HG02943 (cell line): Measurements from ENCODE around the gene KRT76.

Experiments
- ATAC-seq: cut with Tn5 transposase; IDR thresholded peaks from one replicate; pipeline ENCODE4 v1.9.1; 2021; ENCODE audit warnings: mild to moderate bottlenecking, low read depth, moderate library complexity; ENCODE audit not compliant: unreplicated experiment

The KRT76 gene

DNA sequence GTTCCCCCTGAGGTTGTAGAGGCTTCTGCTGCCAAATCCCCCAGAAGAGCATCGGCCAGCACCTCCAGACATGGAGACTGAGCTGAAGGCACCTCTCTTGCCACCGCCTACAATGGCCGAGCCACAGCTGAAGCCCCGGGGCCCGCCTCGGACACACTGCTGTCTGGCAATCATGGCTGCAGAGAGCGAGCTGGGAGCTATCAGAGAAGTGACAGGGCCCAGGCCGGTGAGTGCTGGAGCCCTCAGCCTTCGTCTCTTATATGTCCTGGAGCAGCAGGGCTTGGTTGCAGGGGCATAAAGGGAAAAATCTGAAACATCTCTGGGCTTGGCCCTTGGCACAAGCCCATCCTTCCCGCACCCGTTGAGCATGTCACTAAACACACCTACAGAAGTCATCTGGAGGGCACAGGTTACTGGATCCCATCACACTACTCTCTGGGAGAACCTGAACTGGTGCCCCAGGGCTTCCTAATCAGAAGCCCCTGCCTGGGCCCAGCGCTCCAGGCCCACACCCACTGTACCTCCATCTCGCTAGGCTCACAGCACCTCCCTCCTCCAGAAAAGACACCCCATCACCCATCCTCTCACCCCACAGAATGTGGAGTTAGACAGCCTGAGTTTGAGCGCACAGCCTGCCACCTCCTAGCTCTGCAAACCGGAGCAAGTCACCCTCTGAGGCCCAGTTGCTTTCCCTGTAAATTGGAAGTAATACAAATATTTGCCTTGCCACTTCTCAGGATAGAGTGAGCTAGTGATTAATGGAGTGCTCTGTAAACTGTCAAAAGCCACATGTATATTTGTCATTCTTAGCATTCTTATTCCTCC lies 37.0 kb upstream of the KRT76 start, which contains the start of gene KRT4:
TSS of gene KRT4 (minus strand) at position 232 of the 825 bp plus-strand sequence. CDS start at position 174, 58 bp downstream.
- no peak for ATAC-seq

DNA sequence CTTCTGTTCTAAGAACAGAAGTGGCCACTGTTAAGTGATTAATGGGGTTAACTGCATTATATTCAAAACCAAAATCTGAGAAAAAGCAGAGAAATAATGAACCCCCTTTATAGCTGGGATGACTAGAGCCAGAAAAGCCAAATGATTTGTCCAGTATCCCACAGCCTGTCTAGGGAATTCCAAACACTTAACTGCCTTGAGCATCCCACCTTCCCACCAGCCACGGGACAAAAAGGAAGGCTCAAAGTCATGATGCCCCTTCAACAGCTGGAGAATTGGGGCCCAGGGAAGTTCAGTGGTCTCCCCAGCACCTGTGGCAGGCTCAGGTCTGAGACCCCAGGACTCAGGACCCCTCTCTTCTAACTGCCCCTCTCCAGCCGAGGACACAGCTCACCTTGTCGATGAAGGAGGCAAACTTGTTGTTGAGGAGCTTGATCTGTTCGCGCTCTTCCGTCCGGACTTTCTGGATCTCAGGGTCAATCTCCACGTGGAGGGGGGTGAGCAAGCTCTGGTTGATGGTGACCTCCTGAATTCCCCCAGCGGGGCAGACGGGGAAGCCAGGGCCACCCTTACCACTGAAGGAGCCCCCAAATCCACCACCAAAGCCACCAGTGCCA lies 36.2 kb upstream of the KRT76 start:
- no peak for ATAC-seq

DNA sequence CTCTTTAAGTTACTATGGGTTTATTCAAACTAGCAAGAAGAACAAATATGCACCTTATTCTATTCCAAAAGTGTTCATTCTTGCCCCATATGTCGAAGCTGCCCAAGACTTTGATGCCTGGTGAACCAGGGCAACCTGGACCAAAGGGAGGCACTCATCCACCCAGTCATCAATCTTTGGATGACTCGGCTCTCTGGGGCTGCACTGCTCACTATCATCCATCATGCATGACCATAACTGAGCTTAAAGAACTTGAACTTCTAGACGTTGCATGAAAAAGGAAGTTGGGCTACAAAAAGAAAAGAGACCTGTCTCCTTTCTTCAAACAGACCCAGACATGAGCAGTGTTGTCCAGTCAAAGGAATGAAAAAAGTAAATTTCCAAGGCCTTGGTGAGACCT lies 35.6 kb upstream of the KRT76 start:
- ATAC-seq = no peak

DNA sequence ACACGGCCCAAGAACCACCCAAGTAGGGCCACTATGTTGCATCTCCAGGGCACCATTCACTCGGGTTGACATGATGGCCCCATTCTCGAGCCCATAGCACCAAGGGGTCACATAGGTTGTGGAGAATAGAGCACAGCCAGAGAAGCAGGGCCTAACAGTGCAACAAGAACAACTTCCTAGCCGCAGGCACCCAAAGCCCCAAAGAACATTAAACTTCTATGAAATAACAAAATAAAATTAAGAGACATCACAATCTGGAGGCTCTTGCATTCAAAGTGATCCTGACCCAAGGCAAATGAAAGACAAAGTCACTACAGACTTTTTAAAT lies 34.9 kb upstream of the KRT76 start:
- ATAC-seq = no peak

DNA sequence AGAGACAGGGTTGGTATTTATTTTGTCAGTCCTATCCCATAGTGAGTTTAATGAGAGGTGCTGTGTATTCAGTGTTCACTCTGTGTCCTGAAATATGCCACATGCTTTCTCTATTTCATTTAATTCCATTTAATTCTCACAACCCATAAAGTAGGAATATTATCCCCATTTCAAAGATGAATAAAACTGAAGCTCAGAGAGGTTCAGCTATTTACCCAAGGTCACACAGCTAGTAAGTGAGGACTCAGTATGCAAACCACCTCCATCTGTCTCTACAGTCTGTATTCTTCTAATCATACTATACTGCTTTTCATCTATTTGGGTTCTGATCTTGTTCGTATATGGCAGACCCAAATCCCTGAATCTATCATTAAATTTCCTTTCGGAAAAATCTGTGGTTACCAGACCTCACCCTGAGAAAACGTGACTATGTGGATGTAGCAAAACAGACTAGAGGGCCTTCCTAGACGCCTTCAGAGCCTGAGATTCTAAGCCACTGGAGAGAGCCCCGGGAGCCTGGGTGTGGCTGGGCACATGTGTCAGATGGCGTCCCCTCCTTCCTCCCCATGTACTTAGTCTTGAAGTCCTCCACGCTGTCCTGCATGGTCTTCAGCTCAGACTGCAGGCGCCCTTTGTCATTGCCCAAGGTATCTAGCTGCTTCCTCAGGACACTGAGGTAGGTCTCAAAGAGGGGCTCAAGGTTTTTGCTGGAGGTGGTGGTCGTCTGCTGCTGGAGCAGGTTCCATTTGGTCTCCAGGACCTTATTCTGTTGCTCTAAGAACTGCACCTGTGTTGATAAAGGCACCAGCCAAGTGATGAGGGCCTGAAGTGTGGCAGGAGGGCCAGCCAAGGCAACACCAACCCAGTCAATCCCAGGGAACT lies 34.3 kb upstream of the KRT76 start:
- no peak for ATAC-seq

DNA sequence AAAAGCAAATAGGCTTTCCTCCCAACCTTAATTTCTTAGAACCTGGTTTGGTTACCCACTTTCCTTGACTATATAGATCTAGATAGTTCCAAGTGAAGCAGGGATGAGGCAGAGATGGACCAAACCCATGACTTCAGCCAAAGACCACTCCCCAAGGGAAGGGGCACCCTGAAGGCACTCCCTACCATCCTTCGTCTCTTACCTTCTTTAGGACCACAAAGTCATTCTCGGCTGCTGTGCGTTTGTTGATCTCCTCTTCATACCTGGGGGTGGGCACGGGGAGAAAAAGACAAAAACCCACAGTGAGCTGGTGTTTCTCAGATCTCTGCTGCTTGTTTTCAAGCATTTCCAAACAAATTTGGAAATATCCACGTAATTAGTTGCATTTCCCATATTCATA lies 33.4 kb upstream of the KRT76 start:
- no peak for ATAC-seq

DNA sequence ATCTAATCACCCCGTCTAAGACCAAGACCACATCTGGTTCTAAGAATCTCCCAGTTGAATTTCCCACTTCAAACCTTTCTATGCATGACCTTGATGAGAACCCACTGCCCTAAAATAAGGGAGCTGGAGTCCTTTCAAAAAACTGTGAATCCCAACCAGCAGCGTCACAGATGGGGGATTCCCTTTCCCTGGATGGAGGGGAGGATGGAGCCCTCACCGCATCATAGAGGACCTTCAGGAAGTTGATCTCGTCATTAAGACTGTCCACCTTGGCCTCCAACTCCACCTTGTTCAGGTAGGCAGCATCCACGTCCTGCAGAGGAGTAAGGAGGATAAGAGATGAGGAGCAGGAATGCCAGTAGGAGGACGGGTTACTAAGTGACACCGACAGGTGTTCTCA lies 32.0 kb upstream of the KRT76 start:
- no peak for ATAC-seq

DNA sequence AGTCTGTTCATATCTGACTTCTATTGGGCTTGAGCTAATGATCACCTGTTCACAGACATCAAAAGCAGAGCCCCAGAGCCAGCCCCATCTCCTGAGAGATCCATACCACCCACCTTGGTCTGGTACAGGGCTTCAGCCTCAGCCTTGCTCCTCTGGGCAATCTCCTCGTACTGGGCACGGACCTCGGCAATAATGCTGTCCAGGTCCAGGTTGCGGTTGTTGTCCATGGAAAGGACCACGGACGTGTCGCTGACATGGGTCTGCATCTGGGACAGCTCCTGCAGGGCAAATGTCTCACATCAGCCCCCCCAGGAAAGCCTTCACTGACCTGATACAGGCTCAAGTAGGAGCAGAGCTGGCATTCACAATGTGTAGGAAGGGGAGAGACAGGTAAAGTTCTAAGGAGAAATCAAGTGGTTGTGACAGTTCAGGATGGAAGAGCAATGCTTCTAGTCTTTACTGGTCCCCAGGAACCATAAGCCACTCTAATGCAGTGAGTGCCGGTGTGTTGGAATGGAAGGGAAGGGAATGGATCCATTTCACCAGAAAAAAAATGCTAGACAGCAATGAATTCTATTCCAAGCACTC lies 31.5 kb upstream of the KRT76 start:
- ATAC-seq = no peak

DNA sequence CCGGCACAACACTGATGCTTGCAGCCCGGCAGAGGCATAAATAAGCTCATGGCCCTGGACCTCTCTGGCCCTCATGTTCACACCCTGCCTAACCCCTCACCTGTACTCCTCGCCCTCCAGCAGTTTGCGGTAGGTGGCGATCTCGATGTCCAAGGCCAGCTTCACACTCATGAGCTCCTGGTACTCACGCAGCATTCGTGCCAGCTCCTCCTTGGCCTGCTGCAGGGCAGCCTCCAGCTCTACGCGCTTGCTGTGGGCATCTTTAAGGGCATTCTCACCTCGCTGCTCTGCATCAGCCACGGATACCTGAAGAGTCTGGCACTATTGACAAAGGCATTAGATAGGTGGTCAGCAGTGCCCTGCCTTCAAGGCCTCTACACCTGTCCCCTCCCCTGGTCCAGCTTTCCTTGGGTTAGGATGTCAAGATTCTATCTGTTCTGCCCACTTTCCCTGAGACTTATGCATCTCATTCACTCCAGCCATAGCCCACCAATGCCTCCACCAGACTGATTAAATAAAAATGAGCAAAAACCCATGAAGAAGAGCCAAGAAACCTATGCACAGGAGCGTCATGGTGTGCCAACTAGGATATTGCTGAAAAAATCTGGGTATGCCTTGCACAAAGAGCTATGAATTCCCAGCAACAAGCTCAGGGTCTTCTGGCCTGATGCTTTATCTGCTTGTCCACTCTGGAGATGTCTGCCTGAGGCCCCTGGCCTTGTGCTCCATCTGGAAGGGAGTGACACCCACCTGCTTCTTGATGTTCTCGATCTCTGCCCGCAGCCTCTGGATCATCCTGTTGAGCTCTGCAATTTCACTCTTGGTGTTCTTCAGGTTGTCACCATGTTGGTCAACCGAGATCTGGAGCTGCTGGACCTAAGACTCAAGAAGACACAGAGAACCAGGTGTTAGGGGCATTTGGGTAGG lies 30.7 kb upstream of the KRT76 start:
- no peak for ATAC-seq

DNA sequence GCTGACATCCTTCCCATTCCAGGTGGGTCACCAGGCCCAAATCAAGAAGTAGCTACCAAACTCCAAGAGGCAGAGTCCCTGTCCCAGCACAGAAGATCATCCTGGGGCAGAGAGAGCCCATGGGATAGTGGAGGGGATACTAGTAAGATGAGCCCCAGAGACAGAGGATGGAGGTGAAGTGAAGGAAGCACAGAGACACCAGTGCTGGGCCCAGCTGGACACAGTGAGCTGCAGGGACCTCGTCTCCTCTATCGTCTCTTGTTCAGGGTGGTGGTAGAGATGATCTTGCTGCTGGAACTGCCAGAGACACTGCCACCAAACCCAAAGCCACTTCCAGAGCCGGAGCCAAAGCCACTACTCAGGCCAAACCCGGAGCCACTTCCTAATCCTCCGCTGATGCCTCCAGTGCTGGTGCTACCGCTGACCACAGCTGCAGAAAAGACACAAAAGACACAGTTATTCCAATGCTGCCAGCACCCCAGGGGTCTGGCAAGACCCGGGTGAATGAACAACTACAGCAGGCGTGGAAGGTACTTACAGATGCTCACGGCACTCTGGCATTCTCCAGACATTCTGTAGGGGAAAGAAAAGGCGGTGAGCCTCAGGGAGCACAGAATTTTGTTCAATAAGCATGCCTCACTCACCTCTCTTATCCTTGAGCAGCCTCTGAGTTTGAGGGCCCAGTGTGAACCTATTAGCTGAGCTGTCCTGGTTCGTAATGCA lies 29.8 kb upstream of the KRT76 start:
- no peak for ATAC-seq

DNA sequence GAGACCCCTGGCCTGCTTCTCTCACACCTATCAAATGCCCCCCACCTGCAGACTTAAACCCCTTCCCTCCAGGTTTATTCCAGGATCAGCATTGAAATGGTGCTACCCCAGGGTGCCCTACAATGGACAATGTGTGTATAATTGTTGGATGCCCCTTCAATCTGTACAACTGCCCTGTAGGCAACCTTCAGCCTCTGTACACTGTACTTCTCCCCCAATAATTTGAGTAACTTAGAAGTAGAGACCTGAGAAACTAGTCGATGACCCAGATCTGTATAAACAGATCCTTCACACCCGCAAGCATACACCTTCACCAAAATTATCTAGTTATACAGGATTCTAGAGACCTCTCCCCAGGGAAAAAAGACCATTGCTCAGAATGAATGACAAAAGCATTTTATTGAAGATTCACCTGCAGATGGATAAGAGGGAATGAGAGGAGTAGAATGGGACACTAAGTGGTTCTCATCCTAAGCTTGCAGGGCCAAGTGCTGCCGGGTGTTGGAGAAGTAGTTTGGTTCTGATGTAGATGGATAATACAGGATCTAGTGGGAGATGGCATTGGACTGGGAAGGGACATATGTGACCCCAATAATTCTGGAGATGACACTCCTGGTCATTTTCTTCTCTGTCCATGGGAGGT lies 29.1 kb upstream of the KRT76 start:
- ATAC-seq = no peak

DNA sequence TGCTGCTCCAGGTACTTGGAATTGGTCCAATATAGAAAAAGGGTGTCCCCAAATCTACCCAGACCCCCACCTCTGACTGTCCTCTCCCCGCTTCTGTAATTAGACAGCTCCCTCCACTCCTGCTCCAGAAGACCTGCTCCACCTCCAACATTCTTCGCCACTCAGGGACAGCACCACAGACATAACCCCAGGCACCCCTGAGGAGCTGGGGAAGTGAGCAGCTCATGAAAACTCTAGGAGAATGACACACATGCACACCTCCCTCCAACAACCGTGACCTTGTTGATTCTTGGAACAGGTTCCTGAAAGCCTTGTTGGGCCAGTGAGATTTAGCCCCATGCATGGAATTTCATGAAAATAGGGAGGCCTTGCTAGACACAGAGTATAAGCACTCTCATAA lies 28.6 kb upstream of the KRT76 start:
- no peak for ATAC-seq

DNA sequence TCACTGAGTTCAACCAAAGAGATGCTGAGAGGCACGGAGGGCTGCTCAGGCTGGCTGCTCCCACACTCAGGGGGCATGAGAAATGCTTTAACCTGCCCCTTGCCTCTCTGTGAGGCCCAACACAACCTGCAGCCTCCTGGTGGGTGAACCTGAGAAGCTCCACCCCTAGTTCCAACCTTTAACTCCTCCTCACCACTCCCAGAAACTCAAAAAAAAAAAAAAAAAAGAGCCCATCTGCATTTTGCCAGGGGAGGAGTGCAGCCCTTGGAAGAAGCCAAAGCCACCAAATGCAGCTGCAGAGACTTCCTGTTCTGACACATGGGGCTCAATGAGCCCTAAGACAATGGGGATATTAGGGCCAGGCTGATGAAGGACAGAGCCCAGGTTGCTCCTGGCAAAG lies 27.9 kb upstream of the KRT76 start:
- no peak for ATAC-seq

DNA sequence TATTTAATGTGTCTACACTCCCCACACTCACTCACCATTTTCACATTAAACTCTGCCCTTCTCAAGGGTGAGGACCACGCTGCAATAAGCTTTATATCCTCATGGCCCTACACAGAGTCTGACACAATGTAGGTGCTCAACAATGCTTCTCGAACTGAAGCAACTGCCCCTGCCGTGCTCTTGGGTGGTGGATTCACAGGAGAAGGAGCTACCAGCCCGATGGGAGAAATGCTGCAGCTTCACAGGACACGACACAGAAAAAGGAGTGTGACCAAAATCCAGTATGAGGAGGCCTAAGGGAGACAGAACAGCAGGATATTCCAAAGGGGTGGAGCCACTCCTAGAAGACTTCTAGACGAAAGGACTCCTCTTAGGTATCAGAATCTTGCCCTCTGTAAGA lies 25.3 kb upstream of the KRT76 start:
- no peak for ATAC-seq

DNA sequence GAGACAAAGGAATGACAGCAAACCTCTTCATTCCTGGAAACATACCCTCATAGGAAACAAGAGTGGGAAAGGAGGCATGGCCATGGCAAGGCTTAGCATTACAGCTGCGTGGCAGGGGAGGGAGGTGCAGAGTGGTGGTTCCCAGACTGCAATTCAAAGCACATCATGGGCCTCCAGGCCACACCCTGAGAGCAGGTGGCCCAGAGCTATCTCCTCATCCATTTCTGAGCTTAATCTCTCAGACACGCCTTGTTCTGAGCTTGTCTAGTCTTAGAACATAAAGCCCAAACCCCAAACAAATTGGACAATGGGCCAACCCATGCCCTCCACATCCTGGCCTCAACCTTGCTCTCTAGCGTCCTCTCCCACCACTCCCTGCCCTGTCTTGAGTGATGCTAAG lies 24.6 kb upstream of the KRT76 start:
- ATAC-seq = no peak

DNA sequence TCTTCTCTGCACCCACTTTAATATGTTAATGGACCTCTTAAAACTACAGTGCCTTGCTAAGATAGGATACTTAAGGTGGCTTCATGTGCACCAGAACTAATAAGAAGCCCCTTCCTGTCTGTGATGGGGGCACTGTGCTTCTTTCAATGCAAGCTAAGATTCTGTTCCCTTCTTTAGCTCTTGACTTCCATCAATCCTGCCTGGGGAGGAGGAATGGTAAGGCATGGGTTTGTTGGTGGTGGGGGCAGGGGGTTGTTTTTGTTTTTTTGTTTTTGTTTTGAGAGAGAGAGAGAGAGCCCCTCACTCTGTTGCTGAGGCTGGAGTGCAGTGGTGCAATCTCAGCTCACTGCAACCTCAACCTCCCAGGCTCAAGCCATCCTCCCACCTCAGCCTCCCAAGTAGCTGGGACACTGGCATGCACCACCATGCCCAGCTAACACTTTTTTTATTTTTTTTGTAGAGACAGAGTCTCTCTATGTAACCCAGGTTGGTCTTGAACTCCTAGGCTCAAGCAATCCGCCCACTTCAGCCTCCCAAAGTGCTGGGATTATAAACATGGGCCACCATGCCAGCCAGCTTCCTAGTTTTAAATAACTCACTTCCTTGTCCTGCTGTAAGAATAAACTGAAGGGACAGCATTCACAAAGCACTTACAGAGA lies 23.2 kb upstream of the KRT76 start:
- no peak for ATAC-seq

DNA sequence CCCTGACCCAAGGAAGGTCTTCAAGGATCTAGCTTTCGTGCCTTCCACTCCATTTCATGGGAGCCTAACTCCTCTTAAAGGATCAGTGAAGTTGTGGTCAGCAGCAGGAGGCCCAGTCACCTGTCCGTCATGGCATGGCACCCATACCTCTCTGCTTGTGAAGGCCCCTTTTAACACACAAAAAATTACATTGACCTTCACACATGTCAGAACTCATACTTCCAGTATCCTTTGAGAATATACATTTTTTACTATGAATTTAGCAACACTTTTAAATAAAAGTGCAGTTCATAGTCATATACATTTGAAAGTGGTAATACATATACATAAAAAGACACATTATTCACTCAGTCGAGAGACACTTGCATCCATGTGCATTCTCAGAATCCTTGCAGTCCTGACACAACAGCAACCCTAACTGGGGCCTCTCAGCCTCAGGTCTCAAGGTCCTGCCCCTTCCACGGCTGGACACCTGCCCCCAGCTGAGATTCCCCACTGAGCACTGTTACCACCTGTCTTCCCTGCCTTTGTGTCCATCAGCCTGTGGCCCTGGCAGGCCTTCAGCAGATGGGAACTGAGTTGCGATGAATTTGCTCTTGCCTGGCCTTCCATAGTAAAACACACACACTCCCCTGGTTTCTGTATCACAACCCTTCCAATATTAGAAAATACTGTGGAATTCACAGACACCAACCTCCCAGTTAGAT lies 22.5 kb upstream of the KRT76 start:
- no peak for ATAC-seq
